NB4 (cell line): ENCODE data around the gene ADGRD2.

Source experiments
- DNase-seq: peaks from one replicate; pipeline ENCODE4 v3.0.0; 2010; ENCODE audit warnings: low read depth
- H3K4me3 ChIP-seq: one replicate; pipeline ENCODE4 v1.5.1; 2011; ENCODE audit warnings: mild to moderate bottlenecking, low read depth, low read length, moderate library complexity
- MYC ChIP-seq: IDR thresholded peaks from 2 replicates; pipeline ENCODE4 v1.6.1; 2011; ENCODE audit warnings: low read depth, low read length
- POLR2A ChIP-seq: IDR thresholded peaks from 2 replicates; pipeline ENCODE4 v1.6.1; 2011; ENCODE audit warnings: mild to moderate bottlenecking; ENCODE audit not compliant: insufficient read length; ENCODE audit errors: extremely low read depth
- TF ChIP-seq, protein P1 (sequence below): IDR thresholded peaks from 2 replicates; pipeline ENCODE4 v1.6.1; 2011; ENCODE audit warnings: low read depth, low read length
- TF ChIP-seq, protein P2 (sequence below): IDR thresholded peaks from one replicate; pipeline ENCODE4 v1.5.1; 2012; ENCODE audit warnings: low read depth, low read length

The ADGRD2 gene, protein sequence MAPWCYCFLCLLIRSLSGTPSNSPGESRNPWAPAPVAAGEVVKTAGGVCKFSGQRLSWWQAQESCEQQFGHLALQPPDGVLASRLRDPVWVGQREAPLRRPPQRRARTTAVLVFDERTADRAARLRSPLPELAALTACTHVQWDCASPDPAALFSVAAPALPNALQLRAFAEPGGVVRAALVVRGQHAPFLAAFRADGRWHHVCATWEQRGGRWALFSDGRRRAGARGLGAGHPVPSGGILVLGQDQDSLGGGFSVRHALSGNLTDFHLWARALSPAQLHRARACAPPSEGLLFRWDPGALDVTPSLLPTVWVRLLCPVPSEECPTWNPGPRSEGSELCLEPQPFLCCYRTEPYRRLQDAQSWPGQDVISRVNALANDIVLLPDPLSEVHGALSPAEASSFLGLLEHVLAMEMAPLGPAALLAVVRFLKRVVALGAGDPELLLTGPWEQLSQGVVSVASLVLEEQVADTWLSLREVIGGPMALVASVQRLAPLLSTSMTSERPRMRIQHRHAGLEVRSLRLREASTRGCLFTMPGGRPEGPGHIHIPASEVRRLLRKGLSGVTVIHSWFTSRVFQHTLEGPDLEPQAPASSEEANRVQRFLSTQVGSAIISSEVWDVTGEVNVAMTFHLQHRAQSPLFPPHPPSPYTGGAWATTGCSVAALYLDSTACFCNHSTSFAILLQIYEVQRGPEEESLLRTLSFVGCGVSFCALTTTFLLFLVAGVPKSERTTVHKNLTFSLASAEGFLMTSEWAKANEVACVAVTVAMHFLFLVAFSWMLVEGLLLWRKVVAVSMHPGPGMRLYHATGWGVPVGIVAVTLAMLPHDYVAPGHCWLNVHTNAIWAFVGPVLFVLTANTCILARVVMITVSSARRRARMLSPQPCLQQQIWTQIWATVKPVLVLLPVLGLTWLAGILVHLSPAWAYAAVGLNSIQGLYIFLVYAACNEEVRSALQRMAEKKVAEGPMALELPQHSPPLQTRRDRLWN

DNA sequence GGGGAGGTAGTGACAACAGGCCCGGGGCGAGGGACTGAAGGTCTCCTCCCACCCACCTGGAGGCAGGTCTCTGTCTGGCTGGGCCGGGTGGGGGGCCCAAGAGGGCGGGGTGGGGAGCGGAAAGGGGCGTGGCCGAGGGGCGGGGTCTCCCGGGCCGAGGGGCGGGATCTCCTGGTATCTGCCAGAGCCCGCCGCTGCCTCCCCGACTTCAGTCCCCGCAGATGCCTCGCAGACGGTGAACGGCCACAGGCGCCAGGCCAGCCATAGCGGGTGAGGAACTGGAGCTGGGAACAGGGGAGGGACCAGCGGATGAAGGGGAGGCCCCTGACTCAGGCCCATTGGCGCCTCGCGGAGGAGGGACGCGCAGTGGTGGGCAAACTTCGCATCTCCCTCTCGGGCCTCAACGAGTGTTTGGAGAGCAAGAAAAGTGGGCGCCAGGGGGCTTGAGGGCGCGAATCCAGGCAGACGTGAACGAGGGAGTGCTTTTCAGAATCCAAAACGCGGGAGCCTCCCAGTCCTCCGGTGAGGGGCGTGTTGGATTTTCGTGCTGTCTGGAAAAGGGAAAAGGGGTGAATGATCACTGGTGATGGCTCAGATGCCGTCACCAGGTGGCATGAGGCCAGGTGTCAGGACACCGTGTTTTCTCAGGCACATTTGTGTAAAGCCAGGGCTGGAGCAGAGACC lies at the start of gene ADGRD2:
TSS of gene ADGRD2 (plus strand) at position 211 of the 684 bp plus-strand sequence. CDS start 1,216 bp downstream, outside the sequence.
- TF ChIP-seq, protein P1, sequence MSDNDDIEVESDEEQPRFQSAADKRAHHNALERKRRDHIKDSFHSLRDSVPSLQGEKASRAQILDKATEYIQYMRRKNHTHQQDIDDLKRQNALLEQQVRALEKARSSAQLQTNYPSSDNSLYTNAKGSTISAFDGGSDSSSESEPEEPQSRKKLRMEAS, result no peak
- TF ChIP-seq, protein P2, sequence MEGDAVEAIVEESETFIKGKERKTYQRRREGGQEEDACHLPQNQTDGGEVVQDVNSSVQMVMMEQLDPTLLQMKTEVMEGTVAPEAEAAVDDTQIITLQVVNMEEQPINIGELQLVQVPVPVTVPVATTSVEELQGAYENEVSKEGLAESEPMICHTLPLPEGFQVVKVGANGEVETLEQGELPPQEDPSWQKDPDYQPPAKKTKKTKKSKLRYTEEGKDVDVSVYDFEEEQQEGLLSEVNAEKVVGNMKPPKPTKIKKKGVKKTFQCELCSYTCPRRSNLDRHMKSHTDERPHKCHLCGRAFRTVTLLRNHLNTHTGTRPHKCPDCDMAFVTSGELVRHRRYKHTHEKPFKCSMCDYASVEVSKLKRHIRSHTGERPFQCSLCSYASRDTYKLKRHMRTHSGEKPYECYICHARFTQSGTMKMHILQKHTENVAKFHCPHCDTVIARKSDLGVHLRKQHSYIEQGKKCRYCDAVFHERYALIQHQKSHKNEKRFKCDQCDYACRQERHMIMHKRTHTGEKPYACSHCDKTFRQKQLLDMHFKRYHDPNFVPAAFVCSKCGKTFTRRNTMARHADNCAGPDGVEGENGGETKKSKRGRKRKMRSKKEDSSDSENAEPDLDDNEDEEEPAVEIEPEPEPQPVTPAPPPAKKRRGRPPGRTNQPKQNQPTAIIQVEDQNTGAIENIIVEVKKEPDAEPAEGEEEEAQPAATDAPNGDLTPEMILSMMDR, result no peak
- TF ChIP-seq POLR2A, result no peak
- no peak for TF ChIP-seq MYC
- no peak for DNase-seq
- no peak within 1 kb of the TSS for H3K4me3 ChIP-seq

DNA sequence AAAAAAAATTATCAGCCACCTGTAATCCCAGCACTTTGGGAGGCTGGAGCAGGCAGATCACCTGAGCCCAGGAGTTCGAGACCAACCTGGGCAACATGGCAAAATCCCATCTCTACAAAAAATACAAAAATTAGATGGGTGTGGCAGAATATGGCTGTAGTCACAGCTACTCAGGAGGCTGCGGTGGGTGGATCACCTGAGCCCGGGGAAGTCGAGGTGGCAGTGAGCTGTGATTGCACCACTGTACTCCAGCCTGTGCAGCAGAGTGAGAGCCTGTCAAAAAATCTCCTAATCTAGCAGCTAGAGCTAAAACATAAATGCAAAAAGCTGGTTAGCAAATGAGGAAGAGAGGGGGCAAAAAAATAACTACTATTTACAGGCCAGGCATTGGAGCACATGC lies 47.0 kb upstream of the ADGRD2 start:
- H3K4me3 ChIP-seq, result no peak overlapping the region
- DNase-seq, result no peak
- TF ChIP-seq, protein P2, result no peak
- TF ChIP-seq POLR2A (no peak), MYC (no peak)
- TF ChIP-seq, protein P1, result no peak

DNA sequence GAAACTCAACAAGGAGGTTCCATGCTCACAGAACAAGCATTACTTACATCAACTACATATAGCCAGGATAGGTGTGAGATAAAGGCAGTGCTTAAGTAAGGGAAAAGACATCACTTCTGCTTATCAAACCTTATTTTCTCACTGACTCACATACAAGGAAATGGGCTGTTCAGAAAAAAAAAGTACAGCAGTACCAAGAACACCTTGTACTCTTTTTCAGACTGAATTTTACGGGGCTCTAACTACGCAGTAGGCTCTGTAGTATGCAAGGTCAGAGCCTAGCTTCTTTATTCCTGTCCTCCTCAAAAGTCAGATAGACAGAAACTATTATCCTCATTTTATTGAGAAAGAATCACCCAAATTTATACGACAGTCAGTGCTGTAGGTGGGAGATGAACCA lies 40.8 kb upstream of the ADGRD2 start:
- no peak overlapping the region for H3K4me3 ChIP-seq
- TF ChIP-seq POLR2A (no peak), MYC (no peak)
- TF ChIP-seq, protein P1, result no peak
- TF ChIP-seq, protein P2, result no peak
- DNase-seq, result no peak

DNA sequence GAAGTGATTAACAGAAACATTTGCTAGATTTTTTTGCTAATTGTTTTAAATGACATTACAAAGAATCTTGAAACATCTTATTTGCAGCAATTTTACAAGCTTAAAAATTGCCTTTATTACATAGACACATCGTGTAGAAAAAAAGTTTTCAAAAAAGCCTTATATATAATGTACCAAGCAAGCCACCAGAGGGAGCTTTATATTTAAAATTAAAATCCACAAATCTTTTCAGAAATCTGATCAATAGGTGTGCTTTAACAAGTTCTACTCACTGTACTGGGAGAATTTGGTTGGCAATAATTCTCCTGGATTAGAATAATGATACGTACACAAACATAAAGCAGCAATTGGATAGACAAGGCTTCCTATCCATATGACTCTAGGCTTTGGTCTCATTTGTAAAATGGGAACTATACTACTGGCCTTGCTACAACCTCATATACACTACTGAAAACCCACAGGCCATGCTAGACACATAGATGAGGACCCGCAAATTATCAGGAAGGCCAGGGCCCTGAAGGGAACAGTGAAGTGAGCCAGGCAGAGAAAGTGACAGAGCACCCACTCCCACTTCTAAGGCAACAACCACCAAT lies 39.8 kb upstream of the ADGRD2 start:
- DNase-seq, result no peak
- no peak overlapping the region for H3K4me3 ChIP-seq
- TF ChIP-seq, protein P2, result peak; percentile 19
- TF ChIP-seq, protein P1, result no peak

DNA sequence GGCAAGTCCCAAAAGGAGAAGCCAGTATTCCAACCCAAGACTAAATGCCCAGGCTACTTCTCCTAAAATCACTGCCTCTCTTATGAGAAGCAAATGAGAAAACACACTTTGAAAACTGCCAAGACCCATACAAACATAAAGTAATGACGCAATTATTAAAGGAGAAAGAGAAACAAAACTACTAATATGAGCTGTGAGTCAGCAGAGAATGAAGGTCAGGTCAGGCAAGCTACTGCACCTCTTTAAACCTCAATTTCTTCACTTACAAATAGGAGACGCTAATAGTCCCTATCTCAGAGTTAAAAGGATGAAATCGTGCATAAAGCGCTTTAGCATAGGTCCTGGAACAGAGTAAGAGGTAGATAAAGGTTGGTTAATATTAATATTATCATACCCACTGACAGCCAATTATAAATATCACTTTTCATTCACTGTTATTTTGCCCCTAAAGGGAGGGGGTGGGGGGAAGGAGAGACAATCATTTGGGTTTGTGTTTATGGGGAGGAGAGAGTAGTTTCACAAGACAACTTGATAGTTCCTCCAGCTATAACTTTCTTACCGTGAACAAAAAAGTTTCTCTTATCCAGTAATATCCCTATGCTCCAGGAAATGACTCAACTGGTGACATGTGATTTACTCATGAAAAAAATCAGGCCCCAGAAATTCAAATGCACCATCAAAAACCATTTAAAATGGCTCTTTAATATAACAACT lies 38.6 kb upstream of the ADGRD2 start:
- DNase-seq, result no peak
- no peak overlapping the region for H3K4me3 ChIP-seq
- TF ChIP-seq POLR2A (no peak), MYC (no peak)
- TF ChIP-seq, protein P1, result no peak
- TF ChIP-seq, protein P2, result no peak
